HepG2 (cell line): ENCODE results near the gene ASTE1. TPM values are rescaled to one million over a fixed set of nuclear protein-coding genes. Genes with fewer than 3 reads are reported as not detected.

Experiments
- ATAC-seq: fragments of 200-7000 bp; cut with Tn5 transposase; 3 replicates; pipeline ENCODE4 v1.9.1; 2020; ENCODE audit warnings: mild to moderate bottlenecking, moderate library complexity
- BruUV-seq: library from RNA; stranded (reverse); fragments of 400-500 nt; replicated peaks from 2 replicates; lab custom pipeline; 2021; lab: Mats Ljungman, UMichigan
- CTCF ChIA-PET: fragments of 300-600 bp; formaldehyde crosslinking; extraction: SDS; loops from one replicate; lab custom pipeline; 2021; ENCODE audit warnings: low total read pairs, inconsistent platforms, low intra/inter-chr PET ratio; lab: Yijun Ruan, JAX
- POLR2A ChIA-PET: fragments of 350-600 bp; sonication (Branson Sonifier 250); formaldehyde crosslinking; loops from one replicate; lab custom pipeline; 2020; ENCODE audit warnings: antibody characterized with exemption, inconsistent platforms; lab: Yijun Ruan, JAX
- DNase-seq: peaks from one replicate; pipeline ENCODE4 v3.0.0-alpha.2; 2015; ENCODE audit warnings: low spot score
- FAIRE-seq: peaks from 3 replicates; lab custom pipeline; 2011; peaks lifted over from hg19 to GRCh38; lab: Jason Lieb, UNC
- H2AFZ ChIP-seq: one replicate; pipeline ENCODE4 v1.6.1; 2011; ENCODE audit warnings: low read length, inconsistent platforms
- H3K27ac ChIP-seq: fragments of 300-600 bp; 3 replicates; pipeline ENCODE4 v1.8.0; 2011; ENCODE audit warnings: mixed run types, mild to moderate bottlenecking, mixed read lengths, low read length, inconsistent platforms; ENCODE audit not compliant: insufficient read depth; ENCODE audit errors: extremely low read length
- H3K27me3 ChIP-seq, 2 experiments: fragments of 200-600 bp in 1 of 2; 2 replicates in 1 of 2; 3 replicates in 1 of 2; pipeline versions ENCODE4 v1.6.0 to v1.8.0; 2011; ENCODE audit warnings: low read length in 2 of 2, mild to moderate bottlenecking in 2 of 2, moderate library complexity in 2 of 2, inconsistent platforms in 1 of 2; ENCODE audit not compliant: insufficient read depth in 2 of 2, control insufficient read depth in 1 of 2
- H3K36me3 ChIP-seq, 2 experiments: fragments of 200-600 bp in 1 of 2; replicated peaks in 1 of 2; 2 replicates in 1 of 2; 3 replicates in 1 of 2; pipeline versions ENCODE4 v1.5.1 to v1.8.0; 2011; ENCODE audit warnings: low read length in 2 of 2, inconsistent platforms in 1 of 2; ENCODE audit not compliant: insufficient read depth in 2 of 2, control insufficient read depth in 1 of 2
- H3K4me1 ChIP-seq: 2 replicates; pipeline ENCODE4 v1.5.1; 2012; ENCODE audit warnings: low read length, inconsistent platforms; ENCODE audit not compliant: insufficient read depth
- H3K4me2 ChIP-seq: 2 replicates; pipeline ENCODE4 v1.6.0; 2011; ENCODE audit warnings: low read depth, low read length, inconsistent platforms
- H3K4me3 ChIP-seq, 3 experiments: fragments of 200-600 bp in 1 of 3; sonication (generic), shearing (Covaris generic) in 1 of 3; replicated peaks in 1 of 3; 2 replicates each; pipeline ENCODE4 v1.5.1; 2011 to 2016; ENCODE audit warnings: low read length in 3 of 3, inconsistent platforms in 2 of 3, low read depth in 2 of 3, mild to moderate bottlenecking in 2 of 3, control low read depth in 1 of 3, mixed read lengths in 1 of 3; ENCODE audit not compliant: insufficient read depth in 1 of 3
- H3K79me2 ChIP-seq: one replicate; pipeline ENCODE4 v1.6.1; 2011; ENCODE audit warnings: low read length, inconsistent platforms; ENCODE audit not compliant: insufficient read depth
- H3K9ac ChIP-seq: 2 replicates; pipeline ENCODE4 v1.6.0; 2011; ENCODE audit warnings: mild to moderate bottlenecking, low read depth, low read length, inconsistent platforms; ENCODE audit not compliant: insufficient read depth
- H3K9me3 ChIP-seq: 2 replicates; pipeline ENCODE4 v1.5.1; 2012; ENCODE audit warnings: mild to moderate bottlenecking, low read length
- H4K20me1 ChIP-seq: 2 replicates; pipeline ENCODE4 v1.6.0; 2011; ENCODE audit warnings: inconsistent platforms, mild to moderate bottlenecking, low read length, moderate library complexity; ENCODE audit not compliant: insufficient read depth
- CEBPG ChIP-seq: IDR thresholded peaks from 2 replicates; pipeline ENCODE4 v1.6.1; 2016
- ETV6 ChIP-seq: sonication (generic); formaldehyde crosslinking; conservative IDR thresholded peaks from 2 replicates; pipeline ENCODE4 v1.4.0; 2020; ENCODE audit warnings: missing genetic modification reagents
- GABPA ChIP-seq, 2 experiments: IDR thresholded peaks; 2 replicates each; pipeline ENCODE4 v1.6.1; 2011 to 2016; ENCODE audit warnings: low read depth in 2 of 2, low read length in 1 of 2, missing biosample characterization in 1 of 2, missing genetic modification characterization in 1 of 2
- NR2F6 ChIP-seq, 2 experiments: IDR thresholded peaks; 2 replicates each; pipeline ENCODE4 v1.6.1; 2016; ENCODE audit warnings: antibody characterized with exemption in 1 of 2, mild to moderate bottlenecking in 1 of 2
- POLR2G ChIP-seq: fragments of 200-400 bp; formaldehyde crosslinking; IDR thresholded peaks from 2 replicates; pipeline ENCODE4 v1.6.1; 2018; ENCODE audit warnings: mild to moderate bottlenecking, low read depth, low read length, moderate library complexity
- RBM22 ChIP-seq: fragments of 200-400 bp; formaldehyde crosslinking; optimal IDR thresholded peaks from 2 replicates; pipeline ENCODE3; 2017; ENCODE audit warnings: mild to moderate bottlenecking, low read length, moderate library complexity
- SRSF1 ChIP-seq: fragments of 200-400 bp; formaldehyde crosslinking; optimal IDR thresholded peaks from 2 replicates; pipeline ENCODE3; 2017; ENCODE audit warnings: mild to moderate bottlenecking, low read depth, low read length, moderate library complexity
- ZNF232 ChIP-seq: sonication (generic); formaldehyde crosslinking; IDR thresholded peaks from 2 replicates; pipeline ENCODE4 v1.4.0; 2020; ENCODE audit warnings: missing genetic modification reagents, borderline replicate concordance
- ZNF564 ChIP-seq: sonication (generic); formaldehyde crosslinking; IDR thresholded peaks from 2 replicates; pipeline ENCODE4 v1.8.1; 2023; ENCODE audit warnings: mild to moderate bottlenecking, missing genetic modification reagents
- ZNF644 ChIP-seq: IDR thresholded peaks from 2 replicates; pipeline ENCODE4 v1.6.1; 2016; ENCODE audit warnings: low read depth
- ZNF7 ChIP-seq: IDR thresholded peaks from 2 replicates; pipeline ENCODE4 v1.6.1; 2016; ENCODE audit warnings: missing biosample characterization, missing genetic modification reagents
- WGBS: methylation state at CpG from one replicate; pipeline ENCODE4 v1.1.6; 2017; ENCODE audit warnings: low lambda C conversion rate; 5-methylcytosine and 5-hydroxymethylcytosine counted together
- in situ Hi-C: cut with HindIII; loops from 2 replicates; pipeline ENCODE4 v1.10.0; 2017; ENCODE audit warnings: low pct_unique_long_range_greater_than_20kb; ENCODE audit not compliant: extremely low pct_ligation_motif_present
- intact Hi-C: fragments of 100-400 bp; cut with micrococcal nuclease; formaldehyde crosslinking; loops from one replicate; pipeline ENCODE4 v1.10.0; 2022; ENCODE audit not compliant: unreplicated experiment
- polyA plus RNA-seq, 8 experiments: library from polyadenylated mRNA; depleted of rRNA in 3 of 8; stranded (reverse) in 7 of 8; unstranded in 1 of 8; fragments of >200 nt; fragmentation: Illumina TruSeq in 4 of 8; extraction: Trizol in 4 of 8; gene quantifications; 2 replicates each; pipeline versions ENCODE4 v1.2.1 to v1.2.3, GENCODE V29; 2011 to 2016; ENCODE audit warnings: low read depth in 4 of 8, missing spikeins in 1 of 8, mixed read lengths in 1 of 8; ENCODE audit not compliant: insufficient read depth in 1 of 8
- total RNA-seq, 5 experiments: library from RNA; depleted of rRNA; stranded (reverse); fragments of >200 nt; fragmentation: Illumina TruSeq; extraction: Trizol; gene quantifications; 2 replicates each; pipeline ENCODE4 v1.2.3, GENCODE V29; 2016; ENCODE audit warnings: low read depth in 1 of 5
- TF ChIP-seq, protein P1 (sequence below): sonication (generic); formaldehyde crosslinking; conservative IDR thresholded peaks from 2 replicates; pipeline ENCODE4 v1.4.0; 2020; ENCODE audit warnings: missing genetic modification reagents
- TF ChIP-seq, protein P2 (sequence below): sonication (generic); formaldehyde crosslinking; IDR thresholded peaks from 2 replicates; pipeline ENCODE4 v1.4.0; 2020; ENCODE audit warnings: mild to moderate bottlenecking, missing genetic modification reagents
- TF ChIP-seq, protein P3 (sequence below): IDR thresholded peaks from 2 replicates; pipeline ENCODE4 v1.6.1; 2016; ENCODE audit warnings: low read depth, control low read depth
- TF ChIP-seq, protein P4 (sequence below): sonication (generic); formaldehyde crosslinking; IDR thresholded peaks from 2 replicates; pipeline ENCODE4 v1.4.0; 2020; ENCODE audit warnings: low read depth, missing genetic modification reagents

ASTE1 gene
- total and polyA plus RNA-seq, 2 of the 13 experiments (the other 11 are each of a cell fraction or from before 2014, with no cell fraction given) = 4.0 to 7.9 TPM

- TF ChIP-seq, protein P1, sequence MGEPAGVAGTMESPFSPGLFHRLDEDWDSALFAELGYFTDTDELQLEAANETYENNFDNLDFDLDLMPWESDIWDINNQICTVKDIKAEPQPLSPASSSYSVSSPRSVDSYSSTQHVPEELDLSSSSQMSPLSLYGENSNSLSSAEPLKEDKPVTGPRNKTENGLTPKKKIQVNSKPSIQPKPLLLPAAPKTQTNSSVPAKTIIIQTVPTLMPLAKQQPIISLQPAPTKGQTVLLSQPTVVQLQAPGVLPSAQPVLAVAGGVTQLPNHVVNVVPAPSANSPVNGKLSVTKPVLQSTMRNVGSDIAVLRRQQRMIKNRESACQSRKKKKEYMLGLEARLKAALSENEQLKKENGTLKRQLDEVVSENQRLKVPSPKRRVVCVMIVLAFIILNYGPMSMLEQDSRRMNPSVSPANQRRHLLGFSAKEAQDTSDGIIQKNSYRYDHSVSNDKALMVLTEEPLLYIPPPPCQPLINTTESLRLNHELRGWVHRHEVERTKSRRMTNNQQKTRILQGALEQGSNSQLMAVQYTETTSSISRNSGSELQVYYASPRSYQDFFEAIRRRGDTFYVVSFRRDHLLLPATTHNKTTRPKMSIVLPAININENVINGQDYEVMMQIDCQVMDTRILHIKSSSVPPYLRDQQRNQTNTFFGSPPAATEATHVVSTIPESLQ (CRISPR knock-in tag) = no peak
Measured at GRCh38 chr3:131072845-131073244, 46.2 kb upstream of the ASTE1 start (continued).

- Histone ChIP-seq H4K20me1 (no peaks in the 10 kb centered on the region), H3K4me2 (no peak overlapping the region), H3K27me3 (no peaks in the 10 kb centered on the region; a peak in 1 of 5 replicates), H3K79me2 (no peaks in the 10 kb centered on the region), H3K36me3 (no peaks in the 10 kb centered on the region), H2AFZ (no peak overlapping the region), H3K9ac (no peak overlapping the region), H3K4me3 (no peak overlapping the region), H3K9me3 (no peaks in the 10 kb centered on the region), H3K4me1 (no peaks in the 10 kb centered on the region), H3K27ac (no peak overlapping the region)
- in situ Hi-C loops (no loop called here), intact Hi-C loops (no loop called here)
- DNase-seq = no peak
- no peak for FAIRE-seq
- CTCF ChIA-PET = no interaction called here
- WGBS = 0% methylated on average over 2 of the region's 2 CpGs
- BruUV-seq = no TSS peak
- ATAC-seq = no peak
- POLR2A ChIA-PET = no interaction called here
- TF ChIP-seq CEBPG (CRISPR knock-in tag) = no peak
- no peak for TF ChIP-seq ZNF232 (CRISPR knock-in tag)
- TF ChIP-seq GABPA (IDR thresholded peaks at IDR 0.05; ENCODE audit: low read depth, low read length) = no peak
- no peak for TF ChIP-seq GABPA (CRISPR knock-in tag; IDR thresholded peaks at IDR 0.05; ENCODE audit: low read depth)
- TF ChIP-seq, protein P2, sequence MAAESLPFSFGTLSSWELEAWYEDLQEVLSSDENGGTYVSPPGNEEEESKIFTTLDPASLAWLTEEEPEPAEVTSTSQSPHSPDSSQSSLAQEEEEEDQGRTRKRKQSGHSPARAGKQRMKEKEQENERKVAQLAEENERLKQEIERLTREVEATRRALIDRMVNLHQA (CRISPR knock-in tag) = no peak
- TF ChIP-seq ETV6 = no peak
- TF ChIP-seq, protein P3, sequence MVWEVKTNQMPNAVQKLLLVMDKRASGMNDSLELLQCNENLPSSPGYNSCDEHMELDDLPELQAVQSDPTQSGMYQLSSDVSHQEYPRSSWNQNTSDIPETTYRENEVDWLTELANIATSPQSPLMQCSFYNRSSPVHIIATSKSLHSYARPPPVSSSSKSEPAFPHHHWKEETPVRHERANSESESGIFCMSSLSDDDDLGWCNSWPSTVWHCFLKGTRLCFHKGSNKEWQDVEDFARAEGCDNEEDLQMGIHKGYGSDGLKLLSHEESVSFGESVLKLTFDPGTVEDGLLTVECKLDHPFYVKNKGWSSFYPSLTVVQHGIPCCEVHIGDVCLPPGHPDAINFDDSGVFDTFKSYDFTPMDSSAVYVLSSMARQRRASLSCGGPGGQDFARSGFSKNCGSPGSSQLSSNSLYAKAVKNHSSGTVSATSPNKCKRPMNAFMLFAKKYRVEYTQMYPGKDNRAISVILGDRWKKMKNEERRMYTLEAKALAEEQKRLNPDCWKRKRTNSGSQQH = no peak
- TF ChIP-seq, protein P4, sequence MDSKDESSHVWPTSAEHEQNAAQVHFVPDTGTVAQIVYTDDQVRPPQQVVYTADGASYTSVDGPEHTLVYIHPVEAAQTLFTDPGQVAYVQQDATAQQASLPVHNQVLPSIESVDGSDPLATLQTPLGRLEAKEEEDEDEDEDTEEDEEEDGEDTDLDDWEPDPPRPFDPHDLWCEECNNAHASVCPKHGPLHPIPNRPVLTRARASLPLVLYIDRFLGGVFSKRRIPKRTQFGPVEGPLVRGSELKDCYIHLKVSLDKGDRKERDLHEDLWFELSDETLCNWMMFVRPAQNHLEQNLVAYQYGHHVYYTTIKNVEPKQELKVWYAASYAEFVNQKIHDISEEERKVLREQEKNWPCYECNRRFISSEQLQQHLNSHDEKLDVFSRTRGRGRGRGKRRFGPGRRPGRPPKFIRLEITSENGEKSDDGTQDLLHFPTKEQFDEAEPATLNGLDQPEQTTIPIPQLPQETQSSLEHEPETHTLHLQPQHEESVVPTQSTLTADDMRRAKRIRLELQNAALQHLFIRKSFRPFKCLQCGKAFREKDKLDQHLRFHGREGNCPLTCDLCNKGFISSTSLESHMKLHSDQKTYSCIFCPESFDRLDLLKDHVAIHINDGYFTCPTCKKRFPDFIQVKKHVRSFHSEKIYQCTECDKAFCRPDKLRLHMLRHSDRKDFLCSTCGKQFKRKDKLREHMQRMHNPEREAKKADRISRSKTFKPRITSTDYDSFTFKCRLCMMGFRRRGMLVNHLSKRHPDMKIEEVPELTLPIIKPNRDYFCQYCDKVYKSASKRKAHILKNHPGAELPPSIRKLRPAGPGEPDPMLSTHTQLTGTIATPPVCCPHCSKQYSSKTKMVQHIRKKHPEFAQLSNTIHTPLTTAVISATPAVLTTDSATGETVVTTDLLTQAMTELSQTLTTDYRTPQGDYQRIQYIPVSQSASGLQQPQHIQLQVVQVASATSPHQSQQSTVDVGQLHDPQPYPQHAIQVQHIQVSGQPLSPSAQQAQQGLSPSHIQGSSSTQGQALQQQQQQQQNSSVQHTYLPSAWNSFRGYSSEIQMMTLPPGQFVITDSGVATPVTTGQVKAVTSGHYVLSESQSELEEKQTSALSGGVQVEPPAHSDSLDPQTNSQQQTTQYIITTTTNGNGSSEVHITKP (CRISPR knock-in tag) = no peak
- TF ChIP-seq ZNF564 = no peak
- no peak for TF ChIP-seq NR2F6 (IDR thresholded peaks at IDR 0.05)
- TF ChIP-seq NR2F6 (CRISPR knock-in tag; IDR thresholded peaks at IDR 0.05) = no peak
- no peak for TF ChIP-seq SRSF1
- no peak for TF ChIP-seq ZNF7 (CRISPR knock-in tag)
- TF ChIP-seq ZNF644 (CRISPR knock-in tag) = no peak
- TF ChIP-seq POLR2G = no peak
- TF ChIP-seq RBM22 = no peak
Measured at GRCh38 chr3:131072099-131072559, 45.5 kb upstream of the ASTE1 start.
